Measurements from ENCODE around the gene HYLS1.
A peak's percentile ranks its signal among the peaks of the same experiment; 100 is the strongest.
"Not testable (repeated sequence)": the region's sequence is repeated elsewhere in the genome, so short reads cannot be mapped to it uniquely, and the experiment has no call there.

HYLS1 gene

DNA sequence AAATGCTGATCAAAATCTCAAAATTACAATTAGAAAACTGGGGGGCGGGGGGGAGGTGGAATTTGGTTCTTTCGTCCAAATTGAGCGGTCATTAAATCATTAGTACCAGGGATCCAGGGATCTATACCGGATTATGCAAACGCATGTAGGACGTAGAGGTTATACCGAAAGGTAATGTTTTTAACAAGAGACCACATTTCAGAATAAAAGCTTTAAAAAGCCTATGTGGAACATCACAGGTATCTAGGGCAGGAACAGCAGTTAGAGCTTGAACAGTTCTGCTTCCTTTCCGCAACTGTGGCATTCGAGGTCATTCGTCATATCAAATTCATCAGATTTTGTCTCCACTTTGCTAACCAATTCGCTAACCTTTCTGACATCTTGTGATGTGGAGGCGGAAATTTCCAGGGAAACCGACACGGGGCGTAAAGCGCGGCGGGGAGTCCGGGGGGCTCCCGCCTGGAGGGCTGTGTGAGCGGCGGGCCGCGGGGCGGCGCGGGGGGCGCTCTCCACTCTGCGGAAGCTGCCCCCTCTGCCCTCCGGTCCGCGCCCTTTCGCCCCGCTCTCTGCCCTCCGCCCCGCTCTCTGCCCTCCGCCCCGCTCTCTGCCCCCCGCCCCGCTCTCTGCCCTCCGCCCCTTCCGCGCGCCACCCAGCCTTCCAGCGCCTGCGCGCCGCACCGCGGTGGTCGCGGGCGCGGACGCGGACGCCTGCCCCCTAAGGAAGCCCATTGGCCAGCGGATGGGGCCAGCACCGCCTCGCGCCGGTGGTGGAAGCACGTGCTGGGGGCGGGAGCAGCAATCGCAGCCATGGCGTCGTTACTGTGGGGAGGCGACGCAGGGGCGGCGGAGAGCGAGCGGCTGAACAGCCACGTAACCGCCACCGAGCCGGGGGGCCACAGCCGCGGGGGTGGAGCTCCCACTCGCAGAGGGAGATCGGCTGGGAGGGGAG is 16.5 kb downstream of the HYLS1 start, which contains the start of gene DDX25:
Gene DDX25 (plus strand): TSS at position 798 of the 949 bp plus-strand sequence. CDS start 10 bp downstream, at position 808.
- no peak for DNase-seq (ENCODE audit: low read depth)

DNA sequence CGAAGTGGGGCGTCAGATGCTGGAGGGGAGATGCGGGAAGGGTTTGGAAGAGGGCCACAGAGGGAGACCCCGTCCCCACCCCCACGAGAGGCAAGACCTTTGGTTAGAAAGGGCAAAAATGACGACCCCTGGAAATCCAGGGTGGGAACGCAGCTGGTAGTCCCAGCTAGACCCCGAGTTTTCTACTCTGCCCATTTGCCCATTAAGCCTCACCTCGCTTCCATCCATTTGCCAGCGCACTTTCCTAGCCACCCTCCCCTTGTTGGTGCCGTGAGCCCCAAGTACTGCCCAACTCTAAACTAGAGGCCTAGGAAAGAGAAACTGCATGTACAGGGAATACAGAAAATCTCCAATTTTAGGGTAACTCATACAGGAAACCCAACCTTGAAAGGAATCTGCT is 17.2 kb downstream of the HYLS1 start:
- no peak for DNase-seq (ENCODE audit: low read depth)

DNA sequence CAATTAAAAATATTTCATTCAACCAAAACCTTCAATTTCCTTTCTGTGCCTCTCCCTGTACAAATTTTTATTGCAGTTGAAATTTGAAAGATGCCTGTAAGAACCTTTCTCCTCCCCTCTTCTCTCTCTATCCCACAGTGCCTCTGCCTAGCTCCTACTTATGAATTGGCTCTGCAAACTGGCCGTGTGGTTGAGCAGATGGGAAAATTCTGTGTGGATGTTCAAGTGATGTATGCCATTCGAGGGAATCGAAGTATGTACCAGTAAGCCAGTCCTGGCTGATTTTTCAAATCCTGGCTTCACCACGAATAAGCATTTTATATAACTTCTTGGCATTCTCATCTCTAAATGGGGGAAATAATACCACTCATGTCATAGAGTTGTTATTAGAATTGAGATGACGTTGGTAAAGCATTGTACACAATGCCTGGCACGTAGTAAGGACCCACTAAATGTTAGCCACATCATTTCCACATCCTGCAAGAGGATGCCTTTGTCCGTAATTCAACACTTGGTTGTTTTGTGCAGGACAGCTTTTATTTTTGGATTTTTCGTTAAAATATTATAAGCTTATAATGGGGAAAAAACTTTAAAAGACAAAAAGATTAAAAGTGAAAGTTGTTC is 22.9 kb downstream of the HYLS1 start:
- no peak for DNase-seq (ENCODE audit: low read depth)

DNA sequence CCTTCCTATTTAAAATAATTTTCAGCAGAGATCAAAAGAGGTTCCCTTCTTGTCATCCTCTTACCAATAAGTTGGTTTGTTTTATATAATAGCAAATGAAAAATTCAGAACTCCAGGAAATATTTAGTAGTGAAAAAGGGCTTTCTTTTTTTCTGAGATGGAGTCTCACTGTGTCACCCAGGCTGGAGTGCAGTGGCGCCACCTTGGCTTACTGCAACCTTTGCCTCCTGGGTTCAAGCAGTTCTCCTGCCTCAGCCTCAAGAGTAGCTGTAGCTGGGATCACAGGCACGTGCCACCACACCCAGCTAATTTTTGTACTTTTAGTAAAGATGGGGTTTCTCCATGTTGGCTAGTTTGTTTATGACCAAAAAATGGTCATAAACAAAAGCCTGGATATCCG is 27.1 kb downstream of the HYLS1 start:
- not testable (repeated sequence) for DNase-seq (ENCODE audit: low read depth)

DNA sequence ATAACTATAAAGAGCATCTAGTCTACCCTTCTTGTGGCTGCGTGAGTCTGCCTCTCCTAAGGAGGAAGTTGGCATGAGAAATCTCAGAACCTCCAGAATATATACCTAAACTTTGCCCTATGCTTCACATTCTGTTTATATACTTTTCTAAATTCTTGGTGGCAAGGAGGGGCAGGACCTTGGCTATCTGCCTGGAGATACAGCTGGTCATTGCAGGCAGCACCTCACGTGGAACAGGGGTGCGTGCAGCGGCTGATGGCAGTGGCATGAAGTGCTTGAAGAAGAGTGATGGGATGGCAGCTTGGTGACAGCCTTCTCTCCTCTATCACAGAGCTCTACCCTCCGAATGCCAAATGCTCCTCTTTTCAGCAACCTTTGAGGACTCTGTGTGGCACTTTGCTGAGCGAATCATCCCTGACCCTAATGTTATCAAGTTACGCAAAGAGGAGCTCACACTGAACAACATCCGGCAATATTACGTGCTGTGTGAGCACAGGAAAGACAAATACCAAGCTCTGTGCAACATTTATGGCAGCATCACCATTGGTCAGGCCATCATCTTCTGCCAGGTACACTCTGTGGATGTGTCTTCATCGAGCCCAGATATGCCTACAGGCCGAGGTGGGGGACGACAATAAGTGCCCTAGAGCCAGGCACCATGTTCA is 29.3 kb downstream of the HYLS1 start:
- DNase-seq (ENCODE audit: low read depth): no peak

DNA sequence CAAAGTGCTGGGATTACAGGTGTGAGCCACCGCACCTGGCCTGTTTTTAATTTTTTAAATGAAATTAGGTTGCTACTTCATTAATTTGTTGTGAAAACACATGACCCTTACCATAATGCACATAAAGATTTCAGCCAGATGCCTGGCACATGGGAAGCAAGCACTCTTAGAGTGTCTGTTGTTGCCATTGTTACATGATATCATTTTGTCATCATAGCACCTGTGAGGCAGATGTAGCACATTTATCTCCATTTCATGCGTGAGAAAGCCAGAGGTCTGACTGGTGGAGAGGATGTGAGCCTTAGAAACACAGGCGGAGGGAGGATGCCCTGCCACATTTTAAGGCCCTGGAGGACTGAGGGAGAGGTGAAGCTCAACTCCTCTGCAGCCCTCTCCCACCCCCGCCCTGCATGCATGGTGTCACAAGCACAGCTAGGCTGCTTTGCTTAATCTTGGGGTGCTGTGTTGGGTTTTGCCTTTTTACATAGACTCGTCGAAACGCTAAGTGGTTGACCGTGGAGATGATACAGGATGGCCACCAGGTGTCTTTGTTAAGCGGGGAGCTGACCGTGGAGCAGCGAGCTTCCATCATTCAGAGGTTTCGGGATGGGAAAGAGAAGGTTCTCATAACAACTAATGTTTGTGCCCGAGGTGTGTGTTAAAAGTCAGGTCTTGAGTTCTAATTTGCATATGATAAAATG is 30.8 kb downstream of the HYLS1 start:
- DNase-seq (ENCODE audit: low read depth): no peak

DNA sequence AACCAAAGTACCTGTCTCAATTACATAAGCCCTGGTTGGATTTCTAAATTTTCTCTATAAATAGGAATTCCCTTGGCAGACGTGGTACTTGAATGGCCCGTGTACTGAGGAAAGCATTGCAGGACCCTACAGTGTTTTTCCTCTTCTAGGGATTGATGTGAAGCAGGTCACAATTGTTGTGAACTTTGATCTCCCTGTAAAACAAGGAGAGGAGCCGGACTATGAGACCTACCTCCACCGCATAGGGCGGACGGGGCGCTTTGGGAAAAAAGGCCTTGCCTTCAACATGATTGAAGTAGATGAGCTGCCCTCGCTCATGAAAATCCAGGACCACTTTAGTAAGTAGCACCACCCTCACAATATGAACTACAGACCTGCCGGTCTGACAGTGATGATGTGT is 33.6 kb downstream of the HYLS1 start:
- no peak for DNase-seq (ENCODE audit: low read depth)

DNA sequence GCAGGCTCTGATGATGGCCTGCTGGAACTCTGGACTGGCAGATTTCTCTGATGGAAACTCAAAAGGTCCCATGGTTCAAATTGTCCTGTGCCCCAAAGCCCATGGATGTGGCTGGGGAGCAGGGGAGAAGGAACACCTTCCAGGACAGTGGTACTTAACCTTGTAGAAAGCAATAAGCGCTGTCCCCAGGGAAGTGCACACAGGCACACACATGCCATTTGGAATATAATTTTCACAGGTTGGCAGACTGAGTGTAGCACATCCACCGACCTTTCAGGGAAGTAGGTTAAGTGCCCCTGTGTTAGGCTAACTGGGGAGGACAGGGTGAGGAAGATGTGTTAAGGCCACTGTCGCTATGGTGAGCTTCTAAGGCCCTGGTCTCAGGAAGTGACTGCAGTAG is 34.7 kb downstream of the HYLS1 start:
- DNase-seq (ENCODE audit: low read depth): no peak

DNA sequence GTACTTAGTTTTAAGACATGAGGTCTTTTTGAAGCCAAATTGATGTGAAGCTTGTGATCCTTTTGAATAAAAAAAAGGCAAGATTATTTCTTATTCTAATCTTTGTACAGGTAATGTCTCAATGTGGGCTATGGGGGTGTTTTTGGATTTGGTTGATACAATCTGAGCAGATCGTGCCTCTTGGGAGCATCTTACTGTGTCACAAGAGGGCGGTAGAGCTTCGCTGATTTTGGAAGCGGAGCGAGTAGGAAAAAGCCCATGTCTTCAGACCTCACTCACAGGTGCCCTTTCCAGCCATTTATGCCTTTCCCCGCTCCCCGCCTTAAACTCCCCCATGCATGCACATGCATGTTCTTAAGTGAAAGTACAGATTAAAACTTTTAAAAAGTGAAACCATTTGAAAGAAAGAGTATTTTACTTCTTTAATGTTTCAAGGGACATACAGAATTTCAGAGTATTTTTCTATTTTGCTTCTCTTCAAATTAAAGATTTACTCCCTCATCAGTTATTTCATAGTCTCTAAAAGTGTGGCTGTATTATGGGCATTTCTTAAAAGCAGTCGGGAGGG is 35.6 kb downstream of the HYLS1 start:
- peak; percentile 56 for DNase-seq (ENCODE audit: low read depth)

DNA sequence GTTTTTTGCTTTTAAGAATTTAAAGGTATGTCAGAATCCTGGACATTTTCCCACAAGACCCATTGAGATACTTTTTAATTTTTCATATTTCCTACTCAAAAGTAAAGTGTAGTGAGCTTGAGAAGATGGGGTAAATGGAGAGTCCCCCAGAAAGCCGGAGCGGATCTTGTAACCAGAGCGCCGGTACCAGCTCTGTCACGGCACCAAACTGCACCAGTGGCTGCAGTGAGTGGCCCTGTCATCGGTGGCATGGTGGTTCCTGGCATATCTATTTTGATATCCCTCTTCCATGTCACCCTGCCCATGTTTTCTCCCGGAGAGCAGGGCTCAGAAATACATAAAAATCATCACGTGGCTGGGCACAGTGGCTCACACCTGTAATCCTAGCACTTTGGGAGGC is 36.2 kb downstream of the HYLS1 start:
- no peak for DNase-seq (ENCODE audit: low read depth)

DNA sequence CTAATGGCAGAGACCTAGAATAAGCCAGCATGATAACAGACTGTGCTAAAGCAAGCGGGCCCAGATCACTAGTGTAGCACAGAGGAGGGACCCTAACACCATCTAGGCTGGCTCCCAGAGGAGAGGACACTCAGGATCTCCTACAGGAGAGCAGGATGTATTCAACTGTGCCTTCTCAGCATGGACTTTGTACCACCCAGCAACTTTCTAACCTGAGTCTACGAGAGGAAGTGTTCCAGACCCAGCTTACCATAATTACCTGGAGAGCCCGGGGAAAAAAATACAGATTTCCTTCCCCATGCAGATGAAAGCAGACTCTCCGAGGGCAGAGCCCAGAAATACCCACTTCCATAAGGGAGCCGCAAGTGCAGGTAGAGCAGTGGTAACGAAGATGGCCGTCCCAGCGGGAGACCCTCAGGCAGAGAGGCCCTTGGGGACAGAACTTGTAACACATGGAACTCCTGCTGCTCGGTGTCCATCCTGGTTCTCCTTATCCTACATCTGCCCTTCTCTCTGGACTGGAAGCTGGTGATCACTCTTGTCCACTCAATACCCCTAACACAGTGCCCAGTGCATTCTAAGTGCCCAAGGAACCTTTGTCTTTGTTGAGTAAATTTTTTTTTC is 37.0 kb downstream of the HYLS1 start:
- DNase-seq (ENCODE audit: low read depth): no peak

DNA sequence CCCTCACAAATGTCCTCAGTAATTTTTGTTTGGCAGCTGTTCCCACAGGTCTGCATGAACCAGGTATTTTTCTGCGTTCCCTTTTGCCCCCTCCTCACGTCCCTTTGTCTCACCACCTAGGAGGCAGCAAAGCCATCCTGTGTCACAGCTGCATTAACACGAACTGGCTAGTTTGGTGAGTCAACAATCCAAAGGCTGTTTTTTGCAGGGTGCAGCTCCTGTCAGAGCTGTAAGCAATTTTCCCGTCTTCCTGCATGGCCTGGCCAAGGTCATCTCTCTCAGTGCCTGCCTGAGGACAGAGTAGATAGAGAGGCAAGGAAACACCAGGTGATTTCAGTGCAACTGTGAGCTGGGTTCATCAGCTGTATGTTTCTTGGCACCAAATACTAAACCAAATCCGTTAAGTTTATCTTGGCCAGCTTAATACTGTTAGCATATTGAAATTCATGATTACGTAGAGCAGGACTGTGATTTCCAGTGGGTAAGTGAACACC is 37.8 kb downstream of the HYLS1 start:
- no peak for DNase-seq (ENCODE audit: low read depth)

DNA sequence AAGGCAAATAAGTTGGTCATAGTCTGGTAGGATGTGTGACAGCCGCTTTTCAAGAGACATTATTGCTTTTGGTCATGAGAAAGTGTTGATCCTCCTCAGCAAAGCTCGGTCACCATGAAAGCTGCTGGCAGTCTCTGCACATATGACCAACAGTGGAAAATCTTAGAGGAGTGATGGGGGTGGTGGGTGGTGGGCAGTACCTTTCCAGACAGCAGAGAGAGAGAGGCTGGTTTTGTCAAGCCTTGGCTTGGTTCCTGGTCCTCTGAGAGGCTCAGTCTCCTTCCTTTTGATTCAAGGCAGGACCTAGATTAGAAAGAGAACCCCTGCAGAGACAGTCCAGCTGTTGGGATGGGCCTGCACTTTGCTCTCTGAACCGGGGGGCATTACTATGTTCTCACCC is 38.3 kb downstream of the HYLS1 start:
- DNase-seq (ENCODE audit: low read depth): no peak

DNA sequence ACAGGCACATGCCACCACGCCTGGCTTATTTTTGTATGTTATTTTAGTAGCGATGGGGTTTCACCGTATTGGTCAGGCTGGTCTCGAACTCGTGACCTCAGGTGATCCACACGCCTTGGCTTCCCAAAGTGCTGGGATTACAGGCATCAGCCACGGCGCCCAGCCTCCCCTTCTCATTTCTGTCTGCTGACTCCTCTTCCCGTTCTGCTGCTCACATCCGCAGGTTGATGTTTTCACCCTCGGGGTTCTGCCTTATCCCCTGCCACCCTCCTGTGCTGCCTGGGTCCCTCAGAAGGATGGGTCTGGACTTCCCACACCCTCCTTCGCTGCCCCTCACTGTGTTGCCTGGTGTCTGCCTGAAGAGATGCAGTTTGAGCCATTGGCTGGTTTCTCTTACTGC is 39.2 kb downstream of the HYLS1 start:
- DNase-seq (ENCODE audit: low read depth): no peak

DNA sequence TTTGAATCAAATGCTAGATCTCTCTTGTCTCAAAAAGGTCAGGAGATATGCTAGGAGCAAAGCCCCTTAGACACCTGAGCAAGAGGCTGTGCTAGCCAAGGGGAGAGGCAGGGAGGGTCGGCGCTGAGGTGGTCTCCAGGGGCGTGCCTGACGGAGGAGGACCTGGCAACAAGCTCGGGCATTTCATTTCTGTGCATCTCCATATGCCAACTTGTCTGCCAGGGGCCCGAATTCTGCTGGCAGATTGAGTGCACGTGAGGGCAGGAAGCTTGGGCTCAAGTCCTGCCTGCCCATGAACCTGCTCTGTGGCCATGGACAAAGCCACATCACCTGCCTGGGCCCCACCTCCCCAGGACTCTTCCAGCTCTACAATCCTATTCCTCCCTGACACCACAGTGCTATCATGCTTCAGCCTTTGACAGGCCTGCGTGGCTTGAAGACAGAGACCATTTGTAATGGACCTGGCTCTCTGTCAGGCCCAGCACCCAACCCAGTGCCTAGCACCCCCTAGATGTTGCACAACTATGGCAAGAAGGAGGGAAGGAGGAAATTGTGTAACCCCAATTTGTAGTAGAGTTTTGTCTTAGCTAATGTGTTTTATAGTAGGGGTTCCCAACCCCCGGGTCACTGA is 42.1 kb downstream of the HYLS1 start:
- DNase-seq (ENCODE audit: low read depth): peak; percentile 2

DNA sequence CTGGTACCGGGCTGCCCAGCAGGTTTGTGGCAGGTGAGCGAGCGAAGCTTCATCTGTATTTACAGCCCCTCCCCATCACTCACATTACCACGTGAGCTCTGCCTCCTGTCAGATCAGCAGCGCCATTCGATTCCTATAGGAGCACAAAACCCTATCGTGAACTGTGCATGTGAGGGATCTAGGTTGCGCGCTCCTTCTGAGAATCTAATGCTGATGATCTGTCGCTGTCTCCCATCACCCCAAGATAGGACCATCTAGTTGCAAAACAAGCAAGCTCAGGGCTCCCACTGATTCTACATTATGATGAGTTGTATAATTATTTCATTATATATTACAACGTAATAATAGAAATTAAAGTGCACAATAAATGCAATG is 42.6 kb downstream of the HYLS1 start:
- no peak for DNase-seq (ENCODE audit: low read depth)

DNA sequence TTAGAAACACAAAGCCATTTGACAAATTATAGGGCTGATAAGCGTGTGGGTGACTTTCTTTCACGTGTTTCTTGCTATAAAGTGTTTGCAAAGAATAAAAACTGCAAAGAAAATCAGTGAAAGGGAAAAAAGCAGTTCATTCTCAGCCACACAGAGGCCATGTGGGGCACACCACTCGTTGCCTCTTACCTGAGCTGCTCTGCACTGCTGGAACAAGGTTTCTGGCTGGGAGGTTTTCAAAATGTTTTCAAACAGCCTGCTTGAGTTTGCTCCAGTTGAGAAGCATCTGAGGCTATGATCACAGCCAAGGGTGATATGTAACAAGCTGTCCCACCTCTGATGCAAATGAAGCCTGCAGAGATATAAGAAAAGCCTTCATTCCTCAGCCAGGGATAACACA is 43.6 kb downstream of the HYLS1 start:
- DNase-seq (ENCODE audit: low read depth): no peak

DNA sequence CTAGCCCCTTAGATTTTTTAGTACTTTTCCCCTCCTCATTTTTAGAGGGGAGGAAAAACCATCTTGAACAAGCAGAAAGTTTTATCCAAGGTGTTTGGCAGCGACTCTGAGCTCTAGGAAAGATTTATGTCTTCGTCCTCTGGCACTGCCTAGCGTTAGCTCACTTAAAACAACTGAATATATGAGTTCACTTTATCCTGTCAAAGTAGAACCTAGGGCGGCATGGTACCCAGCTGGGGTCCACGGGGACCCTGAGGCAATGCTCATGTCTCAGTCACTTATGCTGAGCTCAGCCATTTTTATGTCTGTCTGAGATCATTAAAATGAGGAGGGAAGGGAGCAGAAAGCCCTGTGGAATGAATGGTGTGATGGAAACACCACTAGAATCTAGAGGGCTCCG is 44.2 kb downstream of the HYLS1 start:
- no peak for DNase-seq (ENCODE audit: low read depth)

DNA sequence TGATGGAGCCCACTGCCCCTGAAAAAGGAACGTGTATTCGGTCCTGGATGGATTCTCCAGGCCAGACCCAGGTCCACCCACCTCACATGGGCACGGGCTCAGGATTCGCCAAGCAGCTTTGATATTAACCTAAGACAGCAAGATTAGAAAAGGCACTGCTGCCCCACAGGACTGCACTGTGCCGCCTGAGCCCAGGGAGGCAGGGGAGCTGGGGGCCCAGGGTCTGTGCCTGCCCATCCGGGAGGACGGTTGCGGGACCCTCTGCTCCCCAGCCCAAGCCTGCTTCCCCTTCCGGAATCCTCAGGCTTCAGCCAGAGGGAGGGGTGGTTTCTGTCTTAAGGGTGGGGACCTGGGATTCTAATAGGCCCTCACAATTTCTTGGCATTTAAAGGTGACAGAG is 44.8 kb downstream of the HYLS1 start:
- no peak for DNase-seq (ENCODE audit: low read depth)

DNA sequence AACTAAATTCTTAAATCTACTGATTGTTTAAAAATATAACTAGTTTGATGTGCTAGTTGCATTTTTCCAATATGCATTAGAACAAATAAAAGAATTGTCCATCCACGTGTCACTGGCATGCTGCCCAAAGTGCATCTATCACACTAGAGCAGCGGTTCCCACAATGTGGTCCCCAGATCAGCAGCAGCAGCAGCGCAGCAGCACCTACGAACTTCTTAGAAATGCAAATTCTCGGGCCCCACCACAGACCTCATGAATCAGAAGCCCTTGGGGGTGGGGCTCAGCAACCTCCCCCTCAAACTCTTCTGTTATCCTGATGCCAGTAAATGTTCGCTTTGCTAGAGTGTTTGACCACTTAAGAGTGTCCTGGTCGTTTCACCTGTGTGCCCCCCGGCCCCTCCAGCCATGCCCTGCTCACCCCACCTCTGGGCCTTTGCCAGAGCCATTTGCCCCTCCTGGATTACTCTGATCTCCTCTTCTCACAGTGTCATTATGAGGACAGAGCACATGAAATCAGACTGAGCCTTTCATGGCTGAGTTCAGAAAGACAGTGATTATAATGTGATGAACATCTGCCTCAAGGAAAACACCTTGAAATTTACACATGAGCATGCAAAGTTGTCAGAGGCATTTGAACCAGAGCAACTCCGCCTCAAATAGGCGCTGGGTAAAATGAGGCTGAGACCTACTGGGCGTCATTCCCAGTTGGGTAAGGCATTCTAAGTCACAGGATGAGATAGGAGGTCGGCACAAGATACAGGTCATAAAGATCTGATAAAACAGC is 45.8 kb downstream of the HYLS1 start:
- no peak for DNase-seq (ENCODE audit: low read depth)
